Muscle of leg (tissue), 11 donors: Measurements from ENCODE around the gene ADORA1. TPM values are rescaled to one million over a fixed set of nuclear protein-coding genes. Genes with fewer than 3 reads are reported as not detected.
A peak's percentile ranks its signal among the peaks of the same experiment; 100 is the strongest.

ENCODE experiments used
- DNase-seq: peaks from one replicate; pipeline ENCODE4 v3.0.0; 2013
- H3K27ac ChIP-seq: one replicate; pipeline ENCODE4 v1.5.1; 2013; ENCODE audit warnings: mild to moderate bottlenecking, low read length, control low read depth
- H3K27me3 ChIP-seq: one replicate; pipeline ENCODE4 v1.6.1; 2013; ENCODE audit warnings: low read length; ENCODE audit not compliant: control insufficient read depth, insufficient read depth
- H3K36me3 ChIP-seq: one replicate; pipeline ENCODE4 v1.6.1; 2013; ENCODE audit warnings: low read length; ENCODE audit not compliant: control insufficient read depth, insufficient read depth
- H3K4me1 ChIP-seq: one replicate; pipeline ENCODE4 v1.6.1; 2013; ENCODE audit warnings: low read length; ENCODE audit not compliant: control insufficient read depth, insufficient read depth
- H3K4me3 ChIP-seq: one replicate; pipeline ENCODE4 v1.5.1; 2013; ENCODE audit warnings: low read length, control low read depth
- H3K9me3 ChIP-seq: replicated peaks from 2 replicates; pipeline ENCODE4 v1.6.1; 2013; ENCODE audit warnings: low read depth, low read length; ENCODE audit not compliant: control insufficient read depth
- WGBS: methylation state at CpG from one replicate; pipeline ENCODE4 v1.1.5; 2013; ENCODE audit warnings: missing lambda C conversion rate; ENCODE audit not compliant: insufficient coverage; 5-methylcytosine and 5-hydroxymethylcytosine counted together
- polyA plus RNA-seq, 8 donors: library from polyadenylated mRNA; unstranded; fragments of 120-200 nt; gene quantifications; one replicate each; pipeline versions ENCODE4 v1.2.1 to v1.2.3, GENCODE V29; 2013; ENCODE audit warnings: inconsistent platforms in 1 of 8, low replicate concordance in 1 of 8; ENCODE audit not compliant: insufficient read length in 8 of 8, insufficient read depth in 1 of 8
- total RNA-seq: library from RNA; stranded (reverse); fragments of 120-200 nt; gene quantifications from one replicate; pipeline ENCODE4 v1.2.4, GENCODE V29; 2013

The ADORA1 gene
- total and polyA plus RNA-seq, 9 donors: 2.0 to 5.6 (median 4.6) TPM

DNA sequence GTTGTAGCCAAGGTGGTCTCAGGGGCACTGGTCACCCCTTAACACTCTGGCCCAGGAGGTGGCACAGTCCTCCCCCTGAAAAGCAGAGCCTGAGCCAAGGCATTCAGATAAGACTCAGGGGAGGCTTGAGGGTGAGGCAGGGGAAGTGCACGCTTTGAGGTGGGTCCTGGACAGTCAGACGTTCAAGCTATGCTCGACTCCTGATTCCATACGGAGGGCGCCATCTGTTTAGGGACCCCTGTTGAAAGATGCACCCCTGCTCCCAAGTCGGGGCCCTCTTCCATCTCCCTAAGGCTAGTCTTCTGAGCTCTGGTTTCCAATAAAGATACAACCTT is 71.9 kb downstream of the ADORA1 start:
- WGBS: 82% methylated on average over 6 of the region's 6 CpGs
- DNase-seq: no peak
- Histone ChIP-seq H3K4me1 (peaks cover 21% of the 10 kb centered on the region), H3K36me3 (no peaks in the 10 kb centered on the region), H3K4me3 (no peak overlapping the region), H3K27me3 (no peaks in the 10 kb centered on the region), H3K27ac (no peak overlapping the region), H3K9me3 (no peaks in the 10 kb centered on the region)

GRCh38 chr1:203199816-203200571 is 72.5 kb downstream of the ADORA1 start:
- no peak overlapping the region for H3K4me3 ChIP-seq
- no peak overlapping the region for H3K27ac ChIP-seq
- 44% methylated on average over 7 of the region's 8 CpGs for WGBS

GRCh38 chr1:203200916-203201315 is 73.4 kb downstream of the ADORA1 start:
- H3K4me3 ChIP-seq: no peak overlapping the region
- H3K27ac ChIP-seq: no peak overlapping the region
- no peak for DNase-seq
- WGBS: 53% methylated on average over 1 of the region's 1 CpG
- H3K4me1 ChIP-seq: peaks cover 33% of the 10 kb centered on the region
- no peaks in the 10 kb centered on the region for H3K9me3 ChIP-seq
- H3K36me3 ChIP-seq: no peaks in the 10 kb centered on the region
- H3K27me3 ChIP-seq: no peaks in the 10 kb centered on the region

More at GRCh38 chr1:203199816-203200571, 72.5 kb downstream of the ADORA1 start:
- no peaks in the 10 kb centered on the region for H3K36me3 ChIP-seq
- H3K9me3 ChIP-seq: no peaks in the 10 kb centered on the region
- peaks cover 24% of the 10 kb centered on the region for H3K4me1 ChIP-seq
- peak; percentile 51 for DNase-seq
- H3K27me3 ChIP-seq: no peaks in the 10 kb centered on the region

GRCh38 chr1:203201516-203202205 is 74.1 kb downstream of the ADORA1 start:
- H3K4me1 ChIP-seq: peaks cover 40% of the 10 kb centered on the region
- H3K27ac ChIP-seq: no peak overlapping the region
- H3K4me3 ChIP-seq: no peak overlapping the region
- no peaks in the 10 kb centered on the region for H3K36me3 ChIP-seq
- H3K9me3 ChIP-seq: no peaks in the 10 kb centered on the region
- DNase-seq: no peak
- no peaks in the 10 kb centered on the region for H3K27me3 ChIP-seq
- WGBS: 84% methylated on average over 6 of the region's 10 CpGs

- no peaks in the 10 kb centered on the region for H3K36me3 ChIP-seq
- H3K4me3 ChIP-seq: no peak overlapping the region
- H3K9me3 ChIP-seq: no peaks in the 10 kb centered on the region
- H3K4me1 ChIP-seq: peaks cover 41% of the 10 kb centered on the region
- 79% methylated on average over 12 of the region's 15 CpGs for WGBS
- peak; percentile 46 for DNase-seq
- H3K27ac ChIP-seq: no peak overlapping the region
- H3K27me3 ChIP-seq: no peaks in the 10 kb centered on the region
These were observed 75.1 kb downstream of the ADORA1 start for GRCh38 chr1:203202431-203203245.

DNA sequence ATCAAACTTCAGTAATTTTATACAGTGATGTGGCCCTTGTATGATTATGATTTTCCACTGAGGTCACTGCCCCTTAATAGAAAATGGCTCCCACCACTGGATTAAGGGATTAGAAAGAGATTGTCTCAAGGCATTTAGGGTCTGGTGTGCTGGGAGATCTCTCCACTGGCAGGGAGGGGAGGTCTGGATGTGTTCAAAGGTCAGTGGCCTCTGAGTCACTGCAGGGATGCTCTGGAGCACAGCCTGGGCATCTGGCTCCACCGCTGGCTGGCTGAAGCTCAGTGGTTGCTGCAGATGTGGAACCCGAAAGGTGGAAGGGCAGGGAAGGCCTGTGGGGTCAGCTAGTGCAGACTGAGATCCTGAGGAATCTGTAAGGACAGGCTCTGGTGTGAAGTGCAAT is 77.2 kb downstream of the ADORA1 start:
- H3K9me3 ChIP-seq: no peaks in the 10 kb centered on the region
- no peak overlapping the region for H3K4me3 ChIP-seq
- no peaks in the 10 kb centered on the region for H3K27me3 ChIP-seq
- 43% methylated on average over 1 of the region's 2 CpGs for WGBS
- no peak for DNase-seq
- H3K4me1 ChIP-seq: peaks cover 37% of the 10 kb centered on the region
- H3K36me3 ChIP-seq: no peaks in the 10 kb centered on the region
- no peak overlapping the region for H3K27ac ChIP-seq

GRCh38 chr1:203206129-203206687 is 78.7 kb downstream of the ADORA1 start:
- DNase-seq: peak; percentile 69
- H3K36me3 ChIP-seq: no peaks in the 10 kb centered on the region
- H3K27ac ChIP-seq: peak overlapping the region; percentile 78
- H3K9me3 ChIP-seq: no peaks in the 10 kb centered on the region
- H3K4me3 ChIP-seq: no peak overlapping the region
- H3K27me3 ChIP-seq: no peaks in the 10 kb centered on the region
- peaks cover 30% of the 10 kb centered on the region for H3K4me1 ChIP-seq
- 75% methylated on average over 1 of the region's 5 CpGs for WGBS

DNA sequence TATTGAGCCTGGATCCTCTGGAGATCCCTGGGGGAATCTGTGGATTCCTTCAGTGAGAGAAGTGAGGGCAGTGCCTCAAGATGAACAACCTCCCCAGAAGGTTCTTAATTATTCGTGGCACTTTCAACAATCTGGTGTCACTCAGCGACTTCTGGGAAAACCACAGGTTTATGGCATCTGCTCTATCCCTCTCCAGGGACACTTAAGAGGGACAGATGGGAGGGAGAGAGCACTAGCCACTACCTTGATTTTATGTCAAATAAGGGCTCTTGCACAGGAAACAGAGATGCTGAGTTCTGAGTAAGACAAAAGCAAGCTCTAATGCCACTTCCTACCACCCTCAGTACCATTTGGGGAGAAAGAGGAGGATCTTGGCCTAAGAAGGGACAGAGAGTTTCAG is 80.2 kb downstream of the ADORA1 start:
- no peaks in the 10 kb centered on the region for H3K9me3 ChIP-seq
- H3K36me3 ChIP-seq: no peaks in the 10 kb centered on the region
- DNase-seq: no peak
- H3K27me3 ChIP-seq: no peaks in the 10 kb centered on the region
- H3K27ac ChIP-seq: peak overlapping the region; percentile 26
- H3K4me3 ChIP-seq: no peak overlapping the region
- WGBS: no CpG with 5 or more reads among the region's 2 CpGs
- H3K4me1 ChIP-seq: peaks cover 30% of the 10 kb centered on the region

- Histone ChIP-seq H3K36me3 (no peaks in the 10 kb centered on the region), H3K9me3 (no peaks in the 10 kb centered on the region), H3K27ac (peak overlapping the region; percentile 26), H3K27me3 (no peaks in the 10 kb centered on the region), H3K4me1 (peaks cover 30% of the 10 kb centered on the region), H3K4me3 (no peak overlapping the region)
- DNase-seq: no peak
- WGBS: no CpG with 5 or more reads among the region's 1 CpG
These were observed 80.7 kb downstream of the ADORA1 start for GRCh38 chr1:203208181-203208580.

GRCh38 chr1:203210350-203210749 is 82.8 kb downstream of the ADORA1 start:
- peaks cover 31% of the 10 kb centered on the region for H3K4me1 ChIP-seq
- no peaks in the 10 kb centered on the region for H3K9me3 ChIP-seq
- no peaks in the 10 kb centered on the region for H3K36me3 ChIP-seq
- no peak overlapping the region for H3K27ac ChIP-seq
- H3K27me3 ChIP-seq: no peaks in the 10 kb centered on the region
- no peak for DNase-seq
- H3K4me3 ChIP-seq: no peak overlapping the region
